Suppressor macrophage treated with lipopolysaccharide for 1 hour (primary cell): ENCODE results near the gene MPP2.

ENCODE experiments used
- DNase-seq, 3 donors: peaks; one replicate each; pipeline ENCODE4 v3.0.0-alpha.2; 2020 to 2022

The MPP2 gene

GRCh38 chr17:43927929-43928328 is 20.6 kb upstream of the MPP2 start:
- peak in 1 of 3 donors; percentile 36 for DNase-seq

DNA sequence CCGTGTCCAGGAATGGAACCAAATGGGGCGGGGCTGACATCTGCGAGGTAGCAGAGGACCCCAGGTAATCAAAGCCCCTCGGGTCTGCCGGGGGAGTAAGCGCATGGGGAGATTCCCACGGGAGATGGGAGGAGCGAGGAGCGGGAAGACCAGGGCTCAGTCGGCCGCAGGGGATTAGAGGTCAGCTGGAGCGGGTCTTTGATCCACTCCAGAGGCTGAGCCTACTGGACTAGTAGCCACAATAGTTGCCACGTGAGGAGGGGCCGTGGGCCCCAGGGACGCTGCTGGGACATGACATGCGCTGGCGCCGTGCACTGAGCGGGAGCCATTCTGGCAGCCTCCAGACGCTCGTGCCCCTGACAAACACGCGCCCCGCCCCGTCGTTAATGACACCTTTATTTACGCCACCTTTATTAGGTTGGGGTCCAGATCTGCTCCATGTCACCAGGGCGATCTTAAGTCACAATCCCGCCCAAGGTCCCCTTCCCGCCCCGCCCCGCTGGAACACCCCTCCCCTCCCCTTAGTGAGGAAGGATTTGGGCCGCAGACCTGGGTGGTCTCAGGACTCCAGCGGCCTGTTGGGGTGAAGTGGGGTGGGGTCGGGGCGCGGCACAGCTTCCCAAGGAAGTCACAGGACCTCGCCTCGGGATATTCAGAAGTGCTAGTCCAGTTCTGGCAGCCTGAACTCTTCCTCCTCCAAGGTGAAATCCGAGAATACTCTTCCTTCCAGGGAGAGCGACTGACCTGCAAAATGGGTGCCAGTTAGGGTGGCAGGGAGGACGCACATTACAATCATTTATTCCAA is 19.9 kb upstream of the MPP2 start:
- no peak for DNase-seq

DNA sequence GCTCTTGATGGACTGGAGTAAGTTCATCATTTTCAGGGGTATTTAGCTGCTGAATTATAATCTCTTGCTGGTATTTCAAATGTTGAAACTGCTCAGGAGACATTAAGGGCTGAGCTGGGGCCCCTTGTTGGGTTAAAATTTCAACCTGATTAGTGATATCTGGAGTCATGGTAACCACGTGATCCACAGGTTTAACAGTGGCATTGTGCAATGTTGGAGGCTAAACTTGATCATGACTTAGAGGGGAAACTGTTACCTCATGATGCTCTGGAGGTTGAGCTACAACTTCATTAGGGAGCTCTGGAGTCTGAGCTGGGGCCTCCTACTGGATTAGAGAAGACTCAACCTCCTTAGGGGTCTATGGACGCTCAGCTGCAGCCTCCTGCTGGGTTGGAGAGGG is 17.2 kb upstream of the MPP2 start:
- DNase-seq, result no peak

DNA sequence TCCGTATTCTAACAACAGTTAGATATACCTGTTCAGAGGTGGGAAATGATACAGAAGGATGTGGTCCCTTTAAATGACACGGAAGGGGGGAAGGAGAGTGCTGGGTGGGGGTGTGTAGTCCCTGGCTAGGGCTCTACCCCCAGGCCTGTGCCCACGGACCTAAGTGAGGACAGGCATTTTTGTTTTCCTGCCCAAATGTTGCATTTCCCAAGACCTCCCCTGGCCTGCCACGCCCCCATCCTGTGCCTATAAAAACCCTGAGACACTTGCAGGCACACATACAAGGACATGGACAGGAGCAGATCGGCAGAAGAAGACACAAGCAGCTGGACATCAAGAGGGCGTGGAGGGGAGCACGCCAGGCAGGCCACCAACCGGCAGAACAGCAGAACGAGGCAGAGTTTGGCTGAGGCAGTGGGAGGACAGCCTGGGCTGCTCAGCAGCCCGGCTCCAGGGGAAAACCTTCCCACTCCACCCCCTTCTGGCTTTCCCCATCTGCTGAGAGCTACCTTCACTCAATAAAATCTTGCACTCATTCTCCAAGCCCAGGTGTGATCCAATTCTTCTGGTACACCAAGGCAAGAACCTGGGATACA is 13.3 kb upstream of the MPP2 start:
- no peak for DNase-seq

DNA sequence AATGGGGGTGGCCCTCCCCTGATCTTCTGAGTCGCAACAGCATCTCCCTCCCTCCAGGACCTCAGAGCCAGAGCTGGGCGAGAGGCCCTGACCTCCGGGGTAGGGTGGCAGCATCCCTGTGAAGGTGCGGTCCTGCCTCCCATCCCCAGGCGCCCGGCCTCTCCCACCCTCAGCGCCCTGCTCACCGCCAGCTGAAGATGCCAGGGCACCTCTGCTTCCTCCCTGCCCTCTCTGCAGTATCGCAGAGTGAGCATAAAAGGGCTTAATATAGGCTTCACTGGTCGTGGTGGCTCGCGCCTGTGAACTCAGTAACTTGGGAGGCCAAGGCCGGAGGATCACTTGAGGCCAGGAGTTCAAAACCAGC is 10.7 kb upstream of the MPP2 start:
- DNase-seq, result no peak

DNA sequence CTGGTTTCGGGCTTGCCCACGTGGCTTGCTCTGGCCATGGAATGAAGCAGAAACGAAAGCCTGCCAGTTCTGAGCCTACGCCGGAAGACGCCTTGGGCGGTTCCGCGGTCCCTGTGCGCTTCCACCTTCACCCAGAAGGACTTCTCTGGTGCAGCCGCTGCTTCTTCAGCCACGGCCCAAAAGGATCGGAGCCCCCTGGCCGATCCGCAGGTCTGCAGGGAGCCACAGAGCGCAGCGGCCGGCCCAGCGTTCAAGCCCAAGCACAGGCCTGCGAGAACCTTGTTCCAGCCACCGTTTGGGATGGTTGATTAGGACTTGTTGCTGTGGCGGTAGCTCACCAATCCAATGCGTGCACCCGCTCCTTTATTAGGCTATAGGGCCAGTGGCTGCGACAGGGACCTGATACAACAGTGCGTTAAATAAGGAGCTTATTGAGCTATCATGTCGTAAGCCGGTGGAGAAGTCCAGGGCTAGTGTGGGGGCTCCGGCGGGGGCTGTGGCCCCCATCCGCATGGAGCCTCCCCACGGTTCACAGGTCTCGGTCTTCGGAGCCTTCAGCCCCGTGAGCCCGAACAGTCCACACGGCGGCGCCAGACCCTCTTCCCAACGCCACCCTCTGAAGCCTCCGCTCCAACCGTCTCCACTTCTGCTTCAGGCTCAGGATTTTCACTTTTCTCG is 10.2 kb upstream of the MPP2 start:
- peak; percentile 58 to 76 (median 61) for DNase-seq

DNA sequence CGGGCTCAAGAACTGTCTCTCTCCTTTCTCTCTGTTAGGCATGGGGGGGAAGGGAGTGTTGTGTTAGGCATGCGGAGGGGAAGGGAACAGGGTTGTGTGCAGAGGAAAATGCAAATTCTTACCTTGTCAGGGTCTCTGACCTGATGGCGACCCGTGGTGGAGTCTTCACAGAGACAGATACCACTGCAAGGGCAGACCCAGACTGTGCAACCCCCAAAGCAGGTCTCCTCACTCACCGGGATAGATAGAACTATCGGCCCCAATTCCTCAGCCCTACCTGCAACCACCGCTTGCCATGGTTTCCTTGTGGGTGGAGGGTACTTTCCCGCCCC is 9.6 kb upstream of the MPP2 start:
- DNase-seq, result no peak

DNA sequence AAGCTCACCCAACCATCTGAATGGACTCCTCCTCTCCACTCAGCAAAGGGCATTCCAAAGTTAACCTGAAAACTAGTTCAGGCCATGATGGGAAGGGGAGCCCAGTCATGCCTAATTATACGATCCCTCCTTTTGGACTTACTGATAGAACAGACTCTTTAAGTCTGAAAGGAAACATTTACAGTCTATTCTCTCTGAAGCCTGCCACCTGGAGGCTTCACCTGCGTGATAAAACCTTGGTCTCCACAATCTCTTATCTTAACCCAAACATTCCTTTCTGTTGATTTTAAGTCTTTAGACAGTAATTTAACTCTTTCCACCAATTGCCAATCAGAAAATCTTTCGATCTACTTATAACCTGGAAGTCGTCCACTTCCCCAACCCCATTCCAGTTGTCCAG is 9.0 kb upstream of the MPP2 start:
- DNase-seq, result no peak

DNA sequence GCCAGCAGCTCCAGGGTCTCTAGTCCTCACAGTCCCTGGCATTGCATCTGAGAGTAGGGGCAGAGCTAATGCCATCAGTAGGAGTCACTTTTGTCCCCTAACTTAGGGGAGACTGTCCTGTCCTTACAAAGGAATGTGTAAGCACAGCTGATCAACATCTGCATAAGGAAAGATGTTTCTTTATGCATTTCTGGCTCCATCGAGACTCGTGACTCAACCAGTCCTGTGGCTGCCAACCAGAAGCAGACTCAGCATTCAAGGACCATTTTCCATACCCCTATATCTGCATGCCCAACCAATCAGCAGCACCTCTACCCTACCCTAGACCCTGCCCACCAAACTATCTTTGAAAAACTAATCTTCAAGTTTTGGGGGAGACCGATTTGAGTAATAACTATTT is 8.2 kb upstream of the MPP2 start:
- DNase-seq, result no peak

DNA sequence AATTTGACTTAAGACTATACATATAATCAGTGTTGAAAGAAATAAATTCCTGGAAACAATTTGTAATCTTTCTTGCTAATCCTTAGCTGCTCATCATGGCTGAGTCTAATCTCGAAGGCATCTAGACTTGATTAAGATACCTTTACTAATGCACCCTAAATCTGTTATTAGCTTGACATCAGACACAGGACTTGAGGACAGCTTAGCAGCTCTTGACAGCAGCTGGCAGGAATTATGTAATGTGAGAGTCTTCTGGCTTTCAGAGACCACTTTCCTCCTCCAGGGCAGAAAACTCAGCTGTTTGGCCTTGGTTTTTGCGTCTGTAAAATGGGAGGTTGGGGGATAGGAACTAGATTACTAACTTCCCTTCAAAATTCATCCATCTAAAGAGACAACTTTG is 7.1 kb upstream of the MPP2 start:
- no peak for DNase-seq

- DNase-seq, result no peak
Measured at GRCh38 chr17:43913584-43913983, 6.2 kb upstream of the MPP2 start.

DNA sequence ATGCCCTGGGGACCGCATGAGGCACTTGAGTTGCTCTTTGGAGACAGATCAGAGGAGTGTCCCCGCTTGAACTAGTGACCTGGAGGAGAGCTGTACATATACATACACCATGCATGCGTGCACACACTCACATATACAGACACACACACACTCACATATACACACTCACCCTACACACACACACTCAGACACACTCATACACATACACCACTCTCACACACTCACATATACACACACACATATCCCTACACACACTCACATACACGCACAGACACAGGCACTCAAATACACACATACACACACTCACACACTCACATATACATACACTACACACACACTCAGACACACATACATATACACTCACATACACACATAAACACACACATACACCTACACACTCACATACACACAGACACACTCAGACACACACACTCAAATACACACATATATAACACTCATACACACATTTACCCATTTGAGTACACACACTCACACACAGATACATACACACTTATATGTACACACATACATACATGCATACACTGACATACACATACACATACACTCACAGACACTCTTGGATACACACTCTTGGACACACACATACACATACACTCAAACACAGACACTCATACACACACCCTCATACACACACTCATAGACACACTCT is 5.4 kb upstream of the MPP2 start:
- DNase-seq, result no peak

- no peak for DNase-seq
Measured at GRCh38 chr17:43911904-43912303, 4.6 kb upstream of the MPP2 start.

- no peak for DNase-seq
Measured at GRCh38 chr17:43909537-43910231, 2.3 kb upstream of the MPP2 start.

DNA sequence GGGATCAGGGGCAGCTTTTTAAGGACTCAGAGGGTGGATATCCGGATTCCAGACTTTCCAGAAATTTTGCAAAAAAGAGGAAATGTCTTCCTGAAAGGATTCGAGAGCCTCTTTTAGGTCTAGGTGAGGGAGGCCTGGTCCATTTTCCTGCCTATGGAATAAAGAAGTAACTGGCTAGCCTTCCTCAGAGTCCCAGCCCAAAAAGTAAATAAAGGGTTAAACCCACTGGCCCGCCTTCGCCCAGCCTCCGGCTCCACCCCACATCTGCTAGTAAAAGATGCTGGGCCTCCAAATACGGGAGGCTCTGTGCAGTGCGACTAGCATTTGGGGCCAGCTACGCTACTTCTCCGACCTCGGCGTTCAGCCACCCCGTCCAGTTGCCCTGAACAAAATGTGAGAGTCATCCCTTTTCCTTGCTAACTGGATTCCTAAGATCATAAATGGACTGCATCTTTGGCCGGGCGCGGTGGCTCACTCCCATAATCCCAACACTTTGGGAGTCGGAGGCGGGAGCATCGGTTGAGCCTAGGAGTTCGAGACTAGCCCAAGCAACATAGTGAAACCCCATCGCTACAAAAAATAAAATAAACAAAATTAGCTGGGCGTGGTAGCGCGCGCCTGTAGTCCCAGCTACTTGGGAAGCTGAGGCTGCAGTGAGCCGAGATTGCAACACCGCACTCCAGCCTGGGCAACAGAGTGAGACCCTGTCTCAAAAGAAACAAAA is 824 bp upstream of the MPP2 start:
- DNase-seq, result peak in 1 of 3 donors; percentile 17

DNA sequence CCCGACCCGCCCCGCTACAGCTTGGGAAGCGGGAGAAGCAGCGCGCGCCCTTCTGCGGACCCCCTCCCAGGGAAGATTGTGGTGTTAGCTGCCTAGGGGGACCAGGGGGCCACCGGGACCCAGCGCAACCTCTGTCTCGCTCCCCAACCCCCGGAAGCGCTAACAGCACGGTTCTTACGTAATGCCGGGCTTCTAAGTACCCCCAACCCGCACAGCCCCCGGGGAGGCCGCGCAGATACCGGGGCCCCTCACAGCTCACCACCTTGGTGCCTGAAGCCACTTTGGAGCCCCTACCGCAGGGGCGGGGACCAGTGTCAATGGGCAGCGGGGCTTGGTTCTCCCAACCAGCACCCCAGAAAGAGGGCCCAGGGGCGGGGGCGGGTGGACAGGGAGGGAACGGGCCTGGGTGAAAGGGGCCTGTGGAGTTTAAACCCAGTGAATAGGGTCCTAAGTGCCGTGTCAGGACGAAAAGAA is 348 bp downstream of the MPP2 start:
- no peak for DNase-seq

- DNase-seq, result peak in 1 of 3 donors; percentile 26
Measured at GRCh38 chr17:43905985-43906852, 1.1 kb downstream of the MPP2 start.

DNA sequence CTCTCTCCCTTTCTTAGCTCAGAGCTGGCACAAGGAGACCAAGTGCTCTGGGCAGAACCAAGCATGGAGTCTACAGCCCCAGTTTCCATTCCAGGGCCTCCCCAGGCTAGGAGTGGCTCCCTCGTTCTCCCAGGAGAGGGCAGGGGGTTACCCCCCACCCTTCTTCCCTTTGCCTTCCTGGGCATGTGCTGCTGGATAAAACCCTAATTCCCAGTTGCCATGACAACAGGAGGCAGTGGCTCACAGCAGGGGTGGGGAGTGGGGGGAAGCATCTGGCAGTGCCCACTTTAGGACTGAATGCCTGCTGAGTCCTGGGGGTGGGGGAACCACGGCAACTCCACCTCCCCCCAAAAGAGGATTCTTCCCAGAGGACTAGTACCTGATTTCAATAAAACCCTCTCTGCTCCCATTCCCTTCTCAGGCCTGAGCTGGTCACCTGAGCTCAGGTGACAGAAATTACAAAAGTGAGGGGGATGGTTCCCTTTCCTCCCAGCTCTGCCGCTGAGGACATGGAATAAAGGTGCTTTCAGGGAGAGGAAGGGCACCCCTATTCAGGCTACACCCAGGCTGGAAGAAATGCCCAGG is 1.8 kb downstream of the MPP2 start:
- DNase-seq, result no peak

- no peak for DNase-seq
Measured at GRCh38 chr17:43901861-43902589, 5.3 kb downstream of the MPP2 start.
